CD4-positive, alpha-beta T cell treated with Interleukin-6 for 4 hours (primary cell): Measurements from ENCODE around the gene MRPS18C.
"Not testable (repeated sequence)": the region's sequence is repeated elsewhere in the genome, so short reads cannot be mapped to it uniquely, and the experiment has no call there.

Source experiments
- DNase-seq: peaks from one replicate; pipeline ENCODE4 v3.0.0-alpha.2; 2020; ENCODE audit warnings: mixed read lengths

Gene MRPS18C

DNA sequence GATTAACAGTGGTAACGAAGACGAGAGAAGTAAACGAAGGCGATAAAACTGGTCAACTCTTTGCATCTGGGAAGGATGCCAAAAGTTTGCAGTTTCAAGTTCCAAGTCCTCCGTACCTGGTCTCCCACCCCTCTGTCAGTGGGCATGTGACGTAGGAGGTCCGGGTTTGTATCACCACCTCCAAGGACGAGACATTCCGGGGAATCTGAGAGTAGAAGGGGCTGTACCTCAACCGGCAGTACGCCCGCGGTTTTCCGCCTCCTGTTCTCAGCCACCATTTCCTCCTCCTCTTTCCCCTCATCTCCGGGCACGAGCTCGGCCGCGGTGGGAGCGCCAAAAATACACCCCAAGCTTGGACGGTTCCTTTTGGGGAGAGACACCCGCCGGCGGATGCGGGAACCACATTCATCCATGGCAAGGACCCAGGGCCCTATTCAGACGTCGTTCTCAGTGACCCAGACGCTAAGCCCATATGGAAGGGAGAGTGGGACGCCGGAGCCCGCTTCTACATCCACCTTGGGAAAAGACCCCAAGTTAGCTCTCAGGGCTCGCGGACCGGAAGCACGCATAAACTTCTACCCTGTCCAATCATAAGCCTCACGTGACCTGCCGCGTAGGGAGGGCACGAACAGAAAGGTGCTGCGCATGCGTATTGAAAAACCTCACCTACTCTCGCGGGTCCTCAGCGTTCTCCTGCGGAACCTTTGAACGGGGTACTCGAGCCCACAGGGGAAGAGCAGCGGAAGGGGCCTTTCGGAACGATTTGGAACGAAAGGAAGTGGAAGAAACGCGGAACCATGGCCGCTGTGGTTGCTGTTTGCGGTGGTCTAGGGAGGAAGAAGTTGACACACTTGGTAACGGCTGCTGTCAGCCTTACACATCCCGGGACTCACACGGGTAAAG, at the start of gene MRPS18C, which contains the start of gene HELQ:
Gene MRPS18C, plus strand, starts transcription at position 778 of the 903 bp plus-strand sequence. Its CDS starts 20 bp downstream, at position 798.
Gene HELQ, minus strand, starts transcription at position 543 of the 903 bp plus-strand sequence. Its CDS starts 130 bp downstream, at position 413.
- DNase-seq: peak; percentile 95

GRCh38 chr4:83408908-83409307, 47.0 kb upstream of the MRPS18C start:
- no peak for DNase-seq

DNA sequence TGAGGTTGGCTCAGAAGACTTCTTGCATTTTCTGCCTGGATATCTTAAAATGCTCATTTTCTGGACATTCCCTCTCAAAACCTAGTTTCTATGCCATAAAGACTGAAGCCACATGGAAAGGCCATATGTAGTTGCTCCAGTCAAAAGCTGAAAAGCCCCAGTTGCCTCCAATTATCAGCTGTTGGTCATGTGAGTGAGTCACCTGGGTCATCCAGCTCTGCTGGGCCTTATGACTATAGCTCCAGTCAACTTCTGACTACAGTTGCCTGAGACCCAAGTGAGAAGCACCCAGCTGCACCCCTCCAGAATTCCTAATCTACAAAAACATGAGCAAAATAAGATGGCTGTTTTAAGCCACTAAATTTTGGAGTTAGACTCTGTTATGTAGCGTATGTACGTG, 42.2 kb upstream of the MRPS18C start:
- DNase-seq: no peak

- DNase-seq: no peak
Observed at GRCh38 chr4:83417566-83417965, 38.3 kb upstream of the MRPS18C start.

GRCh38 chr4:83418211-83418610, 37.6 kb upstream of the MRPS18C start:
- DNase-seq: no peak

DNA sequence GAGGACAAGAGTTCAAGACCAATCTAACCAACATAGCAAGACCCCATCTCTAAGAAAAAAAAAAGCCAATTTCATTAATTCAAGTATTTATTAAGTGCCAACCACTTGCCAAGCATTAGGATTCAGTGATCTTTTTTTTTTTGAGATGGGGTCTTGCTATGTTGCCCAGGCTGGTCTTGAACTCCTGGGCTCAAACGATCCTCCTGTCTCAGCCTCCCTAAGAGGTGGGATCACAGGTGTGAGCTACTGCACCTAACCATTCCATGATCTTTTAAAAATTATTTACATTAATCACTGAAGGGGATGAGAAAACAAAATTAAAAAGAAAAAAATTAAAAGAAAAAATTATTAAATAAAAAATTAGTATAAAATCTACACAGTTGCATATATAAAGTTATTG, 24.7 kb upstream of the MRPS18C start:
- DNase-seq: no peak

DNA sequence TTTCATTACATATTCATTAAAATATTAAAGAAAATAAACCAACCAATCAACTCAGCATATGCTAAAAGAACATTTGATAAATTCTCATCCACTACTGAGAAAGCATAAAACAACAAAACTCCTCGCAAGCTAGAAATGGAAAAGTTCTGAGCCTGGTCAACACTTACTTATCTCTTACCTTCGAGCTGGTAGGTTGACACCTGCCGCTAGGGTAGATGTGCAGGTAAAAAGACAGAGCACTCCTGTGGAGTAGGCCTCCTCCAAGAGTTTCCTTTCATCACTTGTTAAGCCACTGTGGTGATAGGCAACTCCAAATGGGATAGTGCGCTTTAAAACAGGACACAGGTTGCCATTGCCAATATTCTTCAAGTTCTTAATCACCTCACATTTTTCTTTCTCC, 19.2 kb upstream of the MRPS18C start:
- DNase-seq: no peak

GRCh38 chr4:83438719-83439118, 17.1 kb upstream of the MRPS18C start:
- DNase-seq: no peak

DNA sequence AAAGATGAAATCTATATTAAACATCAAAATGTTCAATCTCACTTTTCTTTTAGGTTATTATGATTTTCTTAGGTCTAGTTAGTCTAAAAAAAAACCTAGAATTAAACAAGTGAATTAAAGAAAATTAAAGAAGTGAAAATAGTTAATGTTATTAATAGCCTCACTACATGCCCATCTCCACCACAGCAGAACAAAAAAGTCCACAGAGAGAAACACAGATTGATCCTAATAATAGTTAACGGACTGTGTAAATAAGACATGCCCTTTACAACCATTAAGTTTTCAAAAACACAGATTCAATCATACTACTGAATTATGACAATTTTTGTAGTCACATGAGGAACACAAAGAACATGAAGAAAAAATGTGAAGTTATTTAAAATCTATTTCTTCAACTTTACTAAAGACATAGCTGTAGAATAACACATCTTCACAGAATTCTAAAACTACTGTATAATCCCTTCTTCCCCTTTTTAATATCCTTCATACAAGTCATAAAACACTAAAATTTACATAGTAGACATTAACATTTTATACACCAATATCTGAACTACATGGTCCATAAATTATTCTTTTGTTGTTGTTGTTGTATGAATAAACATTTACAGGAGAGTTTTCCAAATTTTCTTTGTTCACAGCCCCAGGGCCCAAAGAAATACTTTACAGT, 15.6 kb upstream of the MRPS18C start:
- no peak for DNase-seq

DNA sequence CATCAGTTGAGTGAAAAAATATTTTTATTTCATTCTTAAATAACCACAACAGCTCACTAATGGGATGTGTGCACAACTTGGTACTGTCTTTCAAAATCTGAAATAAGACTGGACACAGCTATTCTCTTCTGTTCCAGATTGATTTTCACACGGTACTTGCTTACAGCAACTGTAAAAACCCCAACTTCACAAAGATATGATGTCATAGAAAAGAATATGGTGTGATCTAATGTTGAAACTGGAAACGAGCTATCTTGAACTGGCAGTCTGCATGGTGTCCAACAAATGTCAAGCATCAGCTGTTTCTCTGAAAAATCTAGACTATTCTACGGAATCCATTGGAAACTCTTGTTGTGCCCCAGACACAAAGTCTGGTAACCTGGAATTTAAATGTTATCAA, 15.0 kb upstream of the MRPS18C start:
- no peak for DNase-seq

DNA sequence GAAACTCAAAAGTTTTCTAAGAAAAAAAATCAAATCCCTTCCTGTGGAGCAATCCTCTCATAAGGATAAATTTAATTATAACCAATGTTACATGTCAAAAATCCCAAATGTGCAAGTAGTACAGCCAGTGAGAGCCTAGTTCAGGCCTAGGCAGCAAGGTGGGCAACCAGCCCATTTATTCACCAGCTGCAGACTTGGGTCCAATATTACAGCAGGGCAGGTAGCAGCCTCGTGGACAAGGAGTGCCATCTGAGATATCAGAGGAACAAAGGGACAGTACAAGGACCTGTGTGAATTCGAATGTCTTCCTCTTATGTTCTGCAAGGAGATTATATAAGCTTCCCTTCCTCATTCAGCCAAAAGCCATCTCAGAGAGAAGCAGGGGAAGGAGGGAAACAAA, 6.8 kb upstream of the MRPS18C start:
- no peak for DNase-seq

DNA sequence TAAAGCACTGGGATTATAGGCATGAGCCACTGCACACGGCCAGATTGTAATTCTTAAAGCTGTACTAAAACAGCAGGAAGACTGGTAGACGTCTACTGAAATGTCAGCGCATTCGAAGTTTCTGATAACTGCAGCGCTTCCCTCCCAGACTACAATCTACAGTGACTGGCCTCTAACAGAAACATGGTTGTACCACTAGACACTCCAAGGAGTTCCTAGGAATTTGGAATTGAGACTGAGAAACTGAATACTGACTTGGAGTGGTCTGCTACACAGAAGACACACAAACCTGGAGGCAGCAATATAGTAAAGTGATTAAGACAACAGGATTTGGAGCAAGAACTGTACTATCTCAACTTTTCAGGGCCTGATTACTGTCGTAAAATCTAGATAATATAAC, 1.2 kb upstream of the MRPS18C start:
- no peak for DNase-seq

DNA sequence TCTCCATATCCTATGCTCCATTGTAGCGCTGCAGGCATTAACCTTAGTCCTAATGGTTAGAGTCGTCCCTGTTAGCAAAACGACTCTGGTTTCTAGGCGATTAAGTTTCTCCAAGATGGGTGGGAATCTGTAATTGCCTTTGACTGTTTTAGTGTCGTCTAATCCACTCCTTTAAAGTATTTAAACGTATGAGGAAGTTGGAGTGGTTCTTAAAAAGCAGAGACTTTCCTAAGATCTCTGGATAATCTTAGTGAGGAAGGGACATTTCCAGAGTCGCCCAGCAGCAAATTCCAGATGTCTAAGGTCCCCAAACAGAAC, 285 bp downstream of the MRPS18C start:
- DNase-seq: no peak

GRCh38 chr4:83473423-83473822, 17.6 kb downstream of the MRPS18C start:
- DNase-seq: no peak

- DNase-seq: no peak
Observed at GRCh38 chr4:83473966-83474365, 18.1 kb downstream of the MRPS18C start.

GRCh38 chr4:83484500-83485461, 28.9 kb downstream of the MRPS18C start, which contains the start of gene ABRAXAS1:
Gene ABRAXAS1, minus strand, starts transcription at chr4:83485100. Its CDS starts 28 bp downstream, at chr4:83485072.
- peak; percentile 96 for DNase-seq

- no peak for DNase-seq
Observed at GRCh38 chr4:83486457-83487129, 30.7 kb downstream of the MRPS18C start.

- DNase-seq: no peak
Observed at GRCh38 chr4:83489711-83490326, 34.0 kb downstream of the MRPS18C start.

- peak; percentile 40 for DNase-seq
Observed at GRCh38 chr4:83490876-83491450, 35.1 kb downstream of the MRPS18C start.

GRCh38 chr4:83496085-83496917, 40.4 kb downstream of the MRPS18C start:
- DNase-seq: not testable (repeated sequence)
